Measurements from ENCODE around the gene C4orf54.

DNA sequence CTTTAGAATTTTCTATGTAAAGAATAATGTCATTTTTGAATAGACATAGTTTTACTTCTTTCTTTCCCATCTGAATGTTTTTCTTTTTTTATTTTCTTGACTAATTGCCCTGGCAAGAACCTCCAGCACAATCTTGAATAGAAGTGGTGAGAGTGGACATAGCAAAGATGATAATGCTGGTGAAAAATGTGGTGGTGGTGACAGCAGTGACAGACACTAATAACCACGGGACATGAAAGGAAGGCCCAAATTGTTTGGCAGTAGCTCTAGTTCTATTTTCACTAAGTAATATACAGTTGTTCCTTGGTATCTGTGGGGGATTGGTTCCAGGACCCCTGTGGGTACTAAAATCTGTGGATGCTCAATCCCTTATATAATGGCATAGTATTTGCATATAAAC, 29.6 kb downstream of the C4orf54 start:
- no peak for TF ChIP-seq MEF2B (IDR thresholded peaks at IDR 0.05; ENCODE audit: partially characterized antibody, poor library complexity, severe bottlenecking)
- no peak for TF ChIP-seq POLR2A (IDR thresholded peaks at IDR 0.05; ENCODE audit: low read depth, low read length)
- no peak for TF ChIP-seq SMC3 (IDR thresholded peaks at IDR 0.05; ENCODE audit: borderline replicate concordance, low read length)
- TF ChIP-seq POLR2AphosphoS5 (IDR thresholded peaks at IDR 0.05; ENCODE audit: low read length), result no peak
- TF ChIP-seq ESRRA (IDR thresholded peaks at IDR 0.05; ENCODE audit: low read length), result no peak
- TF ChIP-seq RAD21 (IDR thresholded peaks at IDR 0.05; ENCODE audit: insufficient read depth, low read depth, low read length), result no peak
- TF ChIP-seq, protein P1, sequence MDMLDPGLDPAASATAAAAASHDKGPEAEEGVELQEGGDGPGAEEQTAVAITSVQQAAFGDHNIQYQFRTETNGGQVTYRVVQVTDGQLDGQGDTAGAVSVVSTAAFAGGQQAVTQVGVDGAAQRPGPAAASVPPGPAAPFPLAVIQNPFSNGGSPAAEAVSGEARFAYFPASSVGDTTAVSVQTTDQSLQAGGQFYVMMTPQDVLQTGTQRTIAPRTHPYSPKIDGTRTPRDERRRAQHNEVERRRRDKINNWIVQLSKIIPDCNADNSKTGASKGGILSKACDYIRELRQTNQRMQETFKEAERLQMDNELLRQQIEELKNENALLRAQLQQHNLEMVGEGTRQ (IDR thresholded peaks at IDR 0.05; ENCODE audit: borderline replicate concordance, low read depth, low read length), result no peak
- TF ChIP-seq ZNF274 (IDR thresholded peaks at IDR 0.05; ENCODE audit: insufficient read depth, insufficient read length), result no peak
- TF ChIP-seq, protein P2, sequence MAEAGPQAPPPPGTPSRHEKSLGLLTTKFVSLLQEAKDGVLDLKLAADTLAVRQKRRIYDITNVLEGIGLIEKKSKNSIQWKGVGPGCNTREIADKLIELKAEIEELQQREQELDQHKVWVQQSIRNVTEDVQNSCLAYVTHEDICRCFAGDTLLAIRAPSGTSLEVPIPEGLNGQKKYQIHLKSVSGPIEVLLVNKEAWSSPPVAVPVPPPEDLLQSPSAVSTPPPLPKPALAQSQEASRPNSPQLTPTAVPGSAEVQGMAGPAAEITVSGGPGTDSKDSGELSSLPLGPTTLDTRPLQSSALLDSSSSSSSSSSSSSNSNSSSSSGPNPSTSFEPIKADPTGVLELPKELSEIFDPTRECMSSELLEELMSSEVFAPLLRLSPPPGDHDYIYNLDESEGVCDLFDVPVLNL (IDR thresholded peaks at IDR 0.05; ENCODE audit: low read depth, low read length), result no peak
- TF ChIP-seq, protein P3, sequence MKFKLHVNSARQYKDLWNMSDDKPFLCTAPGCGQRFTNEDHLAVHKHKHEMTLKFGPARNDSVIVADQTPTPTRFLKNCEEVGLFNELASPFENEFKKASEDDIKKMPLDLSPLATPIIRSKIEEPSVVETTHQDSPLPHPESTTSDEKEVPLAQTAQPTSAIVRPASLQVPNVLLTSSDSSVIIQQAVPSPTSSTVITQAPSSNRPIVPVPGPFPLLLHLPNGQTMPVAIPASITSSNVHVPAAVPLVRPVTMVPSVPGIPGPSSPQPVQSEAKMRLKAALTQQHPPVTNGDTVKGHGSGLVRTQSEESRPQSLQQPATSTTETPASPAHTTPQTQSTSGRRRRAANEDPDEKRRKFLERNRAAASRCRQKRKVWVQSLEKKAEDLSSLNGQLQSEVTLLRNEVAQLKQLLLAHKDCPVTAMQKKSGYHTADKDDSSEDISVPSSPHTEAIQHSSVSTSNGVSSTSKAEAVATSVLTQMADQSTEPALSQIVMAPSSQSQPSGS (IDR thresholded peaks at IDR 0.05; ENCODE audit: low read length), result no peak
- no peak for TF ChIP-seq EGR1 (IDR thresholded peaks at IDR 0.05; ENCODE audit: borderline replicate concordance in 1 of 2, low read depth in 2 of 2, low read length in 2 of 2)
- TF ChIP-seq EZH2 (IDR thresholded peaks at IDR 0.05; ENCODE audit: borderline replicate concordance, control insufficient read depth, low read depth, low read length), result no peak
- TF ChIP-seq LARP7 (IDR thresholded peaks at IDR 0.05), result no peak
- TF ChIP-seq, protein P4, sequence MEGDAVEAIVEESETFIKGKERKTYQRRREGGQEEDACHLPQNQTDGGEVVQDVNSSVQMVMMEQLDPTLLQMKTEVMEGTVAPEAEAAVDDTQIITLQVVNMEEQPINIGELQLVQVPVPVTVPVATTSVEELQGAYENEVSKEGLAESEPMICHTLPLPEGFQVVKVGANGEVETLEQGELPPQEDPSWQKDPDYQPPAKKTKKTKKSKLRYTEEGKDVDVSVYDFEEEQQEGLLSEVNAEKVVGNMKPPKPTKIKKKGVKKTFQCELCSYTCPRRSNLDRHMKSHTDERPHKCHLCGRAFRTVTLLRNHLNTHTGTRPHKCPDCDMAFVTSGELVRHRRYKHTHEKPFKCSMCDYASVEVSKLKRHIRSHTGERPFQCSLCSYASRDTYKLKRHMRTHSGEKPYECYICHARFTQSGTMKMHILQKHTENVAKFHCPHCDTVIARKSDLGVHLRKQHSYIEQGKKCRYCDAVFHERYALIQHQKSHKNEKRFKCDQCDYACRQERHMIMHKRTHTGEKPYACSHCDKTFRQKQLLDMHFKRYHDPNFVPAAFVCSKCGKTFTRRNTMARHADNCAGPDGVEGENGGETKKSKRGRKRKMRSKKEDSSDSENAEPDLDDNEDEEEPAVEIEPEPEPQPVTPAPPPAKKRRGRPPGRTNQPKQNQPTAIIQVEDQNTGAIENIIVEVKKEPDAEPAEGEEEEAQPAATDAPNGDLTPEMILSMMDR (IDR thresholded peaks at IDR 0.05 in 2 of 3, conservative IDR thresholded peaks at IDR 0.05 in 1 of 3; ENCODE audit: control insufficient read depth in 2 of 3, extremely low read depth in 1 of 3, insufficient read depth in 1 of 3, low read depth in 3 of 3, low read length in 3 of 3), result no peak
